T-helper 1 cell treated with Interleukin-12 subunit alpha and Interleukin-12 subunit beta and Interleukin-4 antibody, amounts not matched to agents 30 μg/mL and 1 μg/mL, for 36 hours (primary cell): ENCODE results near the gene SCUBE2.

ENCODE experiments used
- H3K27ac Mint-ChIP-seq: one replicate; pipeline ENCODE4 v1.8.0; 2021; ENCODE audit warnings: mild to moderate bottlenecking, mixed read lengths
- H3K27me3 Mint-ChIP-seq: one replicate; pipeline ENCODE4 v1.8.0; 2021; ENCODE audit warnings: low read depth, mixed read lengths
- H3K36me3 Mint-ChIP-seq: one replicate; pipeline ENCODE4 v1.8.0; 2021; ENCODE audit warnings: low read depth, mixed read lengths
- H3K4me1 Mint-ChIP-seq: one replicate; pipeline ENCODE4 v1.8.0; 2021; ENCODE audit warnings: low read depth, mixed read lengths
- H3K4me3 Mint-ChIP-seq: one replicate; pipeline ENCODE4 v1.8.0; 2021; ENCODE audit warnings: mild to moderate bottlenecking, moderate library complexity, mixed read lengths
- H3K9me3 Mint-ChIP-seq: one replicate; pipeline ENCODE4 v1.8.0; 2021; ENCODE audit warnings: mixed read lengths

The SCUBE2 gene

DNA sequence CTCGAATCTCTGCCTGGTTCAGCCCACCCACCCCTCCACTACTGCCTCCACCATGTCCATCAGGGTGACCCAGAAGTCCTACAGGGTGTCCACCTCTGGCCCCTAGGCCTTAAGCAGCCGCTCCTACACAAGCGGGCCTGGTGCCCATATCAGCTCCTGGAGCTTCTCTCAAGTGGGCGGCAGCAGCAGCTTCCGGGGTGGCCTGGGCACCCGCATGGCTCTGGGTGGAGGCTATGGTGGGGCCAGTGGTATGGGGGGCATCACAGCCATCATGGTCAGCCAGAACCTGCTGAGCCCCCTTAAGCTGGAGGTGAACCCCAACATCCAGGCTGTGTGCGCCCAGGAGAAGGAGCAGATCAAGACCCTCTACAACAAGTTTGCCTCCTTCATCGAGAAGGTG, 3.0 kb upstream of the SCUBE2 start:
- Mint-ChIP-seq H3K4me1 (peaks cover 2% of the 10 kb centered on the region), H3K9me3 (no peaks in the 10 kb centered on the region), H3K27ac (no peak overlapping the region), H3K27me3 (peaks cover 63% of the 10 kb centered on the region), H3K36me3 (no peaks in the 10 kb centered on the region), H3K4me3 (no peak overlapping the region)

DNA sequence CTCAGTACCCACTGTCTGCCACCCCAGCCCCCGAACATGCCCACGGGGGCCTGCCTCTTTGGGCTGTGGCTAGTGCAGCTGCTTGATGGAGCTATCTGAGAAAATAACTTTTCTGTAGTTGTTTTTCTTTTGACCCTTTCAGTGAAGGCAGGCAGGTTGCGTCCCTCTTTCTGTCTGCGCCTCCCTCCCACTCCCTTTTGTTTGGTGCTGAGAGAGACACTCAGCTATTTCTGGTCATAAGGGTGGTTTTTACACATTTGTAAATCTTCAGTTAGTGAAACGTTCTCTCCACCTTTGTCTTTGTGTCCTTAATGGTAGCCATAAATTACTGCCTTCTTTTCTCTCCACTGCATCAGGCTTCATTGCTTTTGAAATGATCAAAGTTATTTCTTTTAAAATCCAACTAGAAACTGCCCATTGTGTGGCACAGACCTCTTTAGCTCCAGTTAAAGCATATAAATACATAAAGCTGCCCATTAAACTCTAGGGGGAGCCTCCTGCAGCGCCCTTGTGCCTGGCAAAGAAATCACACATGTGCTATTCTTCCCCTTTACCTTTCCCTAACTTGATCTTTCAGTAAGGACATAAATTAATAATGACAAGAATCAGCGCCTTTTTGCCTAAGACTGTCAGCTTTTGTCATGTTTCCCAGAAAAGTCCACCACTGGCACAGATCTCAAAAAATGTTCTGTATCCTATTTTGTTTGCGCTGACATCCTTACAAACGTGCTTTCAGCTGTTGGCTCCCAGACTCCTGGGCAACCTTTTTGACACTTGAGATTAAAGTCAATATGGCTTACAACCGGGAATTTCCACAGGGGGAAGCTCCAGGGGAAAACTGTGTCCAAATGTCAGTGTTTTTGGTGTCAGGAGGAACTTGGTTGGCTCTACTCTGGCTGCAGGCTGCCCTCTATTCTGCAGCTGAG, 1.7 kb upstream of the SCUBE2 start:
- Mint-ChIP-seq H3K4me1 (peaks cover 2% of the 10 kb centered on the region), H3K9me3 (no peaks in the 10 kb centered on the region), H3K27ac (no peak overlapping the region), H3K27me3 (peaks cover 67% of the 10 kb centered on the region), H3K4me3 (peak overlapping the region; percentile 2), H3K36me3 (no peaks in the 10 kb centered on the region)

DNA sequence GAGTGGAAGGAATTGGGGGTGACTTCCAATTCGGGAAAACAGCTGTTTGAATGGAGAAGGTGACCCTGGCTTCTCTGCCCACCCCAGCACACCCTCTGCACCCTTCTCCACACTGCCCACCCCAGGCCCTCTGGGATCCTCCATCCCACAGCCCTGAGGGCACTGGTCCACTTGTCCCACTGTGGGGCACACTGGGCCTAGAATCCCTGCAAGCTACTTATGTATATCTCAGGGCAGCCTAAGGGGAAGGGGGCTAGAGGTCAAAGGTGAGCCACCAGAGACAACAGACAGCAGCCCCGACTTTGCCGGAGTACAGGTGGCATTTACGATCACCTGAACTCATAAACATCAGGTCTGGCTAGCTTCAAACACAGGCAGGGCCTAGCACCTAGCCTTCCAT, 673 bp upstream of the SCUBE2 start:
- Mint-ChIP-seq H3K4me3 (no peak overlapping the region), H3K9me3 (no peaks in the 10 kb centered on the region), H3K4me1 (peaks cover 2% of the 10 kb centered on the region), H3K27me3 (peaks cover 75% of the 10 kb centered on the region), H3K27ac (no peak overlapping the region), H3K36me3 (no peaks in the 10 kb centered on the region)

DNA sequence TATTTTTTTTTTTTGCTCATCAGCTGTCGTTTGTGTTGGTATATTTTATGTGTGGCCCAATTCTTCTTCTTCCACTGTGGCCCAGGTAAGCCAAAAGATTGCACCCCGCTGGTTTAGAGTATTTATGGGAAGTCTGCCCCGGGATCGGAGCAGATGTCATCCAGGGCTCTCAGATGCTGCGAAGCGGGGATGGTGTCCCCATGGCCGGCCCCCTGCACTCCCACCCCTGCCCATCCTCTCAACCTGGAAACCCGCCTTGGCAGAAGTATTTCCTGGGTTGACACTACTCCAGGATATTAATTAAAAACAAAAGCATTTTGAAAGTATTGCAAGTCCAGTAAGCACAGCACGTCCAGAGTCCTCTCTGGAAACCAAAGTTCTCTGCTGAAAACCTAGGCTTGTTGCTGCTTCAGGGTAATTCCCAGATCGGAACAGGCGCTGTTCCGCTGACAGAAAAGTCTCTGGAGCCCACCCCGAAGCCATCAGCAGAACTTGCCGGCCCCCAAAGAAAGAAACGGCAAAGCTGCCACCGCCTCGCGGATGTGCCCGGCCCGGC, 833 bp downstream of the SCUBE2 start:
- peaks cover 76% of the 10 kb centered on the region for H3K27me3 Mint-ChIP-seq
- no peak overlapping the region for H3K27ac Mint-ChIP-seq
- H3K9me3 Mint-ChIP-seq, result no peaks in the 10 kb centered on the region
- no peak overlapping the region for H3K4me3 Mint-ChIP-seq
- peaks cover 2% of the 10 kb centered on the region for H3K4me1 Mint-ChIP-seq
- no peaks in the 10 kb centered on the region for H3K36me3 Mint-ChIP-seq

DNA sequence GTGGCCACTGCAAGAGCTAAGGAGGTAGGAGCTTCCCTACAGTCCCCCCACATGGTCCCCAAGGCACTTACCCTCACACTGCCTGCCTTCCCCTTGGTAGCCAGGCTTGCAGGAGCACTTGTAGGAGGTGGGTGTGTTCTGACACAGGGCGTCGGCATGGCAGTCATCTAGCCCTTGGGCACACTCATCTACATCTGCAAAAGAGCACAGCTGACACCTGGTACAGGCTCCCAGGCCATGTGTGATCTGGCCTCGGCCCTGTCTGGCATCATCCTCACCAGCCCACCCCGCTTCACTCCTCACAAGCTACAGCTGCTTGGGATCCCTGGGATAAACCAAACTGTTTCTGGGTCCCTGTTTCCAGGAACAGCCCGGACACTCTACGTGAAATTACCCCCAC, 1.8 kb downstream of the SCUBE2 start:
- Mint-ChIP-seq H3K4me3 (no peak overlapping the region), H3K27me3 (peaks cover 75% of the 10 kb centered on the region), H3K36me3 (no peaks in the 10 kb centered on the region), H3K27ac (no peak overlapping the region), H3K4me1 (peaks cover 2% of the 10 kb centered on the region), H3K9me3 (no peaks in the 10 kb centered on the region)

DNA sequence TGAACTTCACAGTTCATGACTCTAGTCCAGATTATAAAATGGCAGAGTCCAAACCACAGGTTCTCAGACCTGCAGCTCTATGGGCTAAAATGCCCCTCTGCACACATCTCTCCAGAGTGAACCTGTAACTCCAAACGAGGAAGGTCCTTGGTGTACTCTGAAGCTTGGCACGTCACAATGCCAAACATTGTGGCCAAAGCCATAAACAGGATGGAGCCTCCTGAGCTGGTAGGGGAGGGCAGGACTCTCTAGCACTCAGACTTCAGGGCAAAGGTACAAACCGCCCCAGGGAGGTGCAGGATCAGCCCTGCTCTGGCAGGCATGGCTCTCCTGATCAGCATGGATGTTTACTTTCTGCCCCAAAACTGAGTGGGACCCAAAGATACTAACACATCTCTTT, 2.3 kb downstream of the SCUBE2 start:
- Mint-ChIP-seq H3K27ac (no peak overlapping the region), H3K4me3 (no peak overlapping the region), H3K27me3 (peaks cover 73% of the 10 kb centered on the region), H3K4me1 (peaks cover 2% of the 10 kb centered on the region), H3K36me3 (no peaks in the 10 kb centered on the region), H3K9me3 (no peaks in the 10 kb centered on the region)

DNA sequence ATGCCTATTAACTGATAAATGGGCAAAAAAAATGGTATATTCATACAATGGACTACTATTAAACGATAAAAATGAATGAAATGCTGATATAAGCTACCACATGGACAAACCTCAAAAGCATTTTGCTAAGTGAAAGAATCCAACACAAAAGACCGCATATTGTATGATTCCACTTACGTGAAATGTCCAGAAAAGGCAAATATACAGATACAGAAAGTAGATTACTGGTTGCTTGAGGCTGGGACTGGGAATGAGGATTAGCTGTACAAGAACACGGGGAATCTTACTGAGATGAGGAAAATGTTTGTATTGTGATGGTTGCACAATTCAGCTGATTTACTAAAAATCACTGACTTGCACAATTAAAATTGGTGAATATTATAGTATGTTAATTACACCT, 8.8 kb downstream of the SCUBE2 start:
- no peak overlapping the region for H3K4me3 Mint-ChIP-seq
- H3K36me3 Mint-ChIP-seq, result no peaks in the 10 kb centered on the region
- peaks cover 63% of the 10 kb centered on the region for H3K27me3 Mint-ChIP-seq
- peaks cover 3% of the 10 kb centered on the region for H3K4me1 Mint-ChIP-seq
- no peaks in the 10 kb centered on the region for H3K9me3 Mint-ChIP-seq
- H3K27ac Mint-ChIP-seq, result no peak overlapping the region

DNA sequence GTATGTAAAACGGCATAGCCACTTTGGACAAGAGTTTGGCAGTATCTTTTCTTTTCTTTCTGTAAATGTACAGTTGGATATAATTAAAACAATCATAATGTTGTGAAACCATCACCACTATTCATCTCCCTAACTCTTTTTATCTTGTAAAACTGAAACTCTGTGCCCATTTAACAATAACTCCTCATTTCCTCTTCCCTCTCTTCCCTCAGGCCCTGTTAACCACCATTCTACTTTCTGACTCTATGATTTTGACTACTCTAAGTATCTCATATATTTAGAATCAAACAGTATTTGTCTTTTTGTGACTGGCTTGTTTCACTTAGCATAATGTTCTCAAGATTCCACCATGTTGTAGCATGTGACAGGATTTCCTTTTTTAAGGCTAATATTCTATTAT, 10.2 kb downstream of the SCUBE2 start:
- H3K4me3 Mint-ChIP-seq, result no peak overlapping the region
- peaks cover 3% of the 10 kb centered on the region for H3K4me1 Mint-ChIP-seq
- peaks cover 61% of the 10 kb centered on the region for H3K27me3 Mint-ChIP-seq
- no peaks in the 10 kb centered on the region for H3K36me3 Mint-ChIP-seq
- no peaks in the 10 kb centered on the region for H3K9me3 Mint-ChIP-seq
- H3K27ac Mint-ChIP-seq, result no peak overlapping the region

DNA sequence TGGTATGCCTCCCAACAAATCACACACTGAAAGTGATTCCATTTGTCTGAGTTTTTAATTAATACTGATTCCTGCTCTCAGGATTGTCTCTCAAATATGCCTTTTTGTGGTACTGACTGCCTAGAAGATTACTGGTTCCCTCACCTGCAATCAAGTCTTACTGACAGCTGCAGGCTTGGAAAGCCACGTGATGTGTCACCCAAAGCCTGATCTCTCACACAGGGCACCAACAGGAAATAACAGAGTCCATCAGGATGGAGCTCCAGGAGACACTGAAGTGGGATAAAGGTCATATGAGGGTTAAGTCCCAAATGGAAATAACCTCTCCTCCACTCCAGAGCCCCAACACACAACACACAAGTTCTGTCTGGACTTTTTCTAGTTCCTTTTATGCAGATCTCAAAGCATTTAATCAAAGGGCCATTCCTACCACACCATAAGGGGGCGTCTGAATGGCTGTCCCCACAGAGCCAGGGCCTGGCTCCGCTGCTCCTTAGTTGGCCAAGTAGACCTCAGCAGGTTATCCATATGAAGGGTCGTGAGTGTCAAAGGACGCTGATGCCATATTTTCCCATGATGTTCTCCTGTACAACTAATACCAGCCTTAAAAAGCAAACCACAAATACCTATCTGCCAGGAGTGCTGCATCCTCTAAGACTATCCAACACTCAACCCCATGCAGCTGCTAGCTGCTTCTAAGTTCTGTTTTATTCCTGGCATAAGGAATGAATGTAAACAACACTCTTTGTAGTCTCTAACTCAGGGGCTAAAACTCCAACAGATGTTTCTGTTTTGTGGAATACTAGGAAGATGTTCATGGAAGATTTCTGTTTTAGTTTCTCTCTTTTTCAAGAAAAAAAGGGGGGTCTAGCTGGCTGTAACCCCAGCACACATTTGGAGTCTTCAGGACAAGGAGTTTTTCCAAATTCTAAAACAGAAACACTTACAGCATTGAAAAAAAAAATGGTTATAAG, 13.0 kb downstream of the SCUBE2 start:
- no peak overlapping the region for H3K4me3 Mint-ChIP-seq
- no peak overlapping the region for H3K27ac Mint-ChIP-seq
- peaks cover 65% of the 10 kb centered on the region for H3K27me3 Mint-ChIP-seq
- H3K36me3 Mint-ChIP-seq, result no peaks in the 10 kb centered on the region
- no peaks in the 10 kb centered on the region for H3K9me3 Mint-ChIP-seq
- peaks cover 3% of the 10 kb centered on the region for H3K4me1 Mint-ChIP-seq

DNA sequence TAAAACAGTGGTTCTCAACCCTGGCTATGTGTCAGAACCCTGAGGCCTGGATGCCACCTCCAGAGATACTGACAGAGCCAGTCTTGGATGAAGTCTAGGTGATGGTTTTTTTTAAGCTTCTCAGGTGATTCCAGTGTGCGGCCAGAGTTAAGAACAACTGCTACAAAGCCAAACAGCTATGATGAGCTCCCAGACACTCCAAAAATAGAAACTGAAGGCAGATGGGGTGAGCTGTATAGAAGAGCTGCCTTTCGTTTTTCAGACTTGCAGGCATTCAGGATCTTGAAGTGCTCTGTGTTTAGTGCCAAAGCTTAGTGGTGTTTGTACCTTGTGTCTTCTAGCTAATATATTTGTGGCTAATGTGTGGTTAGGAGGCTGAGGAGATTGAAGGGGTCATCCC, 14.2 kb downstream of the SCUBE2 start:
- no peak overlapping the region for H3K27ac Mint-ChIP-seq
- H3K4me3 Mint-ChIP-seq, result no peak overlapping the region
- H3K27me3 Mint-ChIP-seq, result peaks cover 52% of the 10 kb centered on the region
- no peaks in the 10 kb centered on the region for H3K36me3 Mint-ChIP-seq
- peaks cover 3% of the 10 kb centered on the region for H3K4me1 Mint-ChIP-seq
- H3K9me3 Mint-ChIP-seq, result no peaks in the 10 kb centered on the region

DNA sequence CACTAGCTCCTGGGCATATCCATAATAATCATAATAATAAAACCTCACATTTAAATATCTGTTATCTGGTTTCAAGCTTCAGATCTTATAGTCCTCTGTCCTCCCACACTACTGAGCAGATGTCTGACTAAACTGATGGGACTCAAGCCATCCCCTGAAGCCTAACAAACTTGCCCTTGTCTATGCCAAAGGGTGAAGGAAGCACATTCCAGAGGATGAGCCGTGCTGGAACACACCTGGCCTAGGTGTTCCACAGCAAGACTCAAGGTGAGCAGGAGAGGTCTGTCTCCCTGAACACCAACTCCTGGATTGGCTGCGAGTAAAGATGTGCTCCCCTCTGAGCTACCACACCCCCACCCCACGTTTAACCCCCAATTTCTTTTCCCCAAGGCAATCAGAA, 14.7 kb downstream of the SCUBE2 start:
- Mint-ChIP-seq H3K36me3 (no peaks in the 10 kb centered on the region), H3K4me3 (no peak overlapping the region), H3K9me3 (no peaks in the 10 kb centered on the region), H3K27ac (no peak overlapping the region), H3K27me3 (peaks cover 49% of the 10 kb centered on the region), H3K4me1 (peaks cover 3% of the 10 kb centered on the region)

DNA sequence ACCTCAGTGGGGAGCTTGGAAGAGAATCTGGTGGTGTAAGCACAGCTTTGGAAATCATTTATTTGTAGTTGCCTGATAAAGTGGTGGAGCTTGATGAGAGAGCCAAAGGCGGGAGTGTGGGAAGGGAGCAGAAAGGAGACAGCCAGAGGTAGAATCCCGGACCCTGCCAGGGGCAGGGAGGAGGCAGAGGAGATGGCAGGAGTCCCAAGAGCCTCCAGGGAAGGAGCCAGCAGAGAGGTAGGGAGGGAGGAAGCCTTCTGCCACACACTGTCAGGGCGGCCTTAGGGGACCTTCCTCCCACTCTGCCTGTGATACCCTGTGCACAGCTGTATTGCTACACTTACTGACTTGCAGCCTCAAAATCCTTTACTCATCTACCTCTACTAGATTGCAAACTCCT, 15.4 kb downstream of the SCUBE2 start:
- H3K27me3 Mint-ChIP-seq, result peaks cover 46% of the 10 kb centered on the region

DNA sequence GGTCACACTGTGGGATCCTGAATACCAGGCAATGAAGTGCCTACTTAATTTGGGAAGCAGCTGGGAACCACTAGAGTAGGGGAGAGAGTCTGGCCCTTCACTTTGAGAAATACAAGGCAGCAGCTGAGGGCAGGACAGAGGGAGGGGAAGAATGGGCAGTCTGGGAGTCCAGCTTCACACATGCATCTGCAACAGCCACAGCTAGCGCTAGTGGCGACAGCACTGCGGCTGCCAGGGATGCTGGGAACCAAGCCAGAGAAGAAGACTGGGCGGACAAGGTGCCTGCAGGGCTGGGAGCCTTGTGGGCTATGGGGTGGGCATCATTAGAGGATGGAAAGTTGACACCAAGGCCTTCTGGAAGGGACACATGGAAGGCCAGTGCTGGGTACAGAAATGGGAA, 15.8 kb downstream of the SCUBE2 start:
- Mint-ChIP-seq H3K4me1 (no peaks in the 10 kb centered on the region), H3K9me3 (no peaks in the 10 kb centered on the region), H3K27me3 (peaks cover 45% of the 10 kb centered on the region), H3K36me3 (no peaks in the 10 kb centered on the region), H3K27ac (no peak overlapping the region), H3K4me3 (no peak overlapping the region)

More for the DNA sequence above, 15.4 kb downstream of the SCUBE2 start:
- Mint-ChIP-seq H3K4me1 (no peaks in the 10 kb centered on the region), H3K9me3 (no peaks in the 10 kb centered on the region), H3K27ac (no peak overlapping the region), H3K36me3 (no peaks in the 10 kb centered on the region), H3K4me3 (no peak overlapping the region)

DNA sequence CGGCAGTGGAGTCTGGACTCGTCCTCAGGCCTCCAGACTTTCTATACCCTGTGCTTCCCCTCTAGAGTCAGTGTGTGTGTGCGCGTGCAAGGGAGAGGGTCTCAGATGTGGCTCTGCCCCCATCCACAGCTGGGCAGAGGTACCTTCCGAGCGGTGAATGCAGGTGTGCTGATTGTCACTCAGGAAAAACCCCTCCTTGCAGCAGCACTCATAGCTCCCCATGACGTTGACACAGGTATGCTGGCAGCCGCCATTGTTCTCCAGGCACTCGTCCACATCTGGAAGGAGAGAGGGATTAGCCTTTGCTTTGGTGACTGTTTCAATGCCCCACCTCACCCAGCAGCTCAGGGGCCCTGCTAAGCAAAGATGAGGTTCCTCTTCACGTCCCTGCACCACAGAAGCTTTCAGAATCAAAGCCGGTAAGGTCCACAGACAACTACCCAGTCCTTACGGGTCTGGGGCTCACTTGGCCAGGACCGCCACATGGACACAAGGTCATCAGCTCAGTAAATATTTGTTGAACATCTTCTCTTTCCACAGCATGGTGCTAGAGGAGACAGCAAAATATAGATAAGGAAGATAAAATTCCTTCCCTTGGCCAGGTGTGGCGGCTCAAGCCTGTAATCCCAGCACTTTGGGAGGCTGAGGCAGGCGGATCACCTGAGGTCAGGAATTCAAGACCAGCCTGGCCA, 16.9 kb downstream of the SCUBE2 start:
- peaks cover 42% of the 10 kb centered on the region for H3K27me3 Mint-ChIP-seq
- H3K9me3 Mint-ChIP-seq, result no peaks in the 10 kb centered on the region
- H3K4me1 Mint-ChIP-seq, result no peaks in the 10 kb centered on the region
- no peak overlapping the region for H3K27ac Mint-ChIP-seq
- no peaks in the 10 kb centered on the region for H3K36me3 Mint-ChIP-seq
- H3K4me3 Mint-ChIP-seq, result no peak overlapping the region
